Kidney capillary endothelial cell (primary cell): ENCODE data around the gene PIAS4.

ENCODE experiments used
- DNase-seq: peaks from one replicate; pipeline ENCODE4 v3.0.0-alpha.2; 2018; ENCODE audit warnings: low spot score

PIAS4 gene

DNA sequence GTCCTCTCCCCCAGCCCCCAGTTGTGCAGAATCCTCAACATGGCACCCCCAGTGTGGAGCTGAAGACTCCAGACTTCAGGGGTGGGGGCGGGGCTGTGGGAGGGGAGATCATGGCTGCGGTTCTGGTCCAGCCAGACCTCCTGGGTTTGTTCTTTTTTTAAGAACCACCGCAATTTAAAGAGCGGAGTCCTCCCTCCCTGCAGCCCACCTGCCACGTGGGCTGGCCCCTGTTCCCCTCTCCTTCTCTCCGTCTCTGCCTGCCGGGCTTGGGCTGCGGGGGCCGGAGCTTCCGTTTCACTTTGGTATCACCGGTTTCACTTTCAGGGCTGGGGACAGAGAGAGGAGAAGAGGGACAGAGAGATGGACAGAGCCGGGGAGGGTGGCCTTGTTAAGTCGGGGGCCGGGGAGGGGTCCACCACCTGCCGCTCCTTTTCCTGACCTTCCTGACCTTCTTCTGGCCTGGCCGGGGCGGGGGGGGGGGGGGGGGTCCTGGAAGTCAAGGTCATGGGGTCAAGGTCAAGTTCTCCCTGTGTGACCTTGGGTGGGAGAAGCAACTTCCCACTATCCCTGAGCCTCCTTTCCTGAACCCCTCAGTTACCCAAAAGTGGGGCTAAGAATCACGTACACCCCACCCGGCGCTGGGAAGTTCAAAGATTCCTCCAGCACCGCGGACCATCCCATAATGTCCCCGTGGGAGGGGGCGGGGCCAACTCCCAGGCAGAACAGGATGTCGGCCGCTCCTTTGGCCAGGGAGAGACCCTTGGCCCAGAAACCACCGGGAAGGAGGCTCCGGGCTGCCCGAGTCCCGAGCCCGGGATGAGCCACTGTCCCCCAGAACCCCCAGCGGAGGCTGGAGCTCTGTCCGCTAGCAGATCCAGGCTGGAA lies 70.5 kb downstream of the PIAS4 start:
- DNase-seq: no peak

DNA sequence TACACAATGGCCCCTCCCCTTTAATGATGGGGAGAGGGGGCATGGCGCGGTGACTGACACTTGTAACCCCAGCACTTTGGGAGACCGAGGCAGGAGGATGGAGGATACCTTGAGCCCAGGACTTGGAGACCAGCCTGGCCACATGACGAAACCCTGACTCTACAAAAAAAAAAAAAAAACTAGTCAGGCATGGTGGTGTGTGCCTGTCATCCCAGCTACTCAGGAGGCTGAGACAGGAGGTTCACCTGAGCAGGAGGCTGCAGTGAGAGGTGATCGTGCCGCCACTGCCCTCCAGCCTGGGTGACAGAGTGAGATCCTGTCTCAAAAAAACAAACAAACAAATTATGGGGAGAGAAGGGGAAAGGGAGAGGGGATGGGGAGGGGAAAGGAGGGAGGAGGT lies 72.9 kb downstream of the PIAS4 start:
- no peak for DNase-seq

DNA sequence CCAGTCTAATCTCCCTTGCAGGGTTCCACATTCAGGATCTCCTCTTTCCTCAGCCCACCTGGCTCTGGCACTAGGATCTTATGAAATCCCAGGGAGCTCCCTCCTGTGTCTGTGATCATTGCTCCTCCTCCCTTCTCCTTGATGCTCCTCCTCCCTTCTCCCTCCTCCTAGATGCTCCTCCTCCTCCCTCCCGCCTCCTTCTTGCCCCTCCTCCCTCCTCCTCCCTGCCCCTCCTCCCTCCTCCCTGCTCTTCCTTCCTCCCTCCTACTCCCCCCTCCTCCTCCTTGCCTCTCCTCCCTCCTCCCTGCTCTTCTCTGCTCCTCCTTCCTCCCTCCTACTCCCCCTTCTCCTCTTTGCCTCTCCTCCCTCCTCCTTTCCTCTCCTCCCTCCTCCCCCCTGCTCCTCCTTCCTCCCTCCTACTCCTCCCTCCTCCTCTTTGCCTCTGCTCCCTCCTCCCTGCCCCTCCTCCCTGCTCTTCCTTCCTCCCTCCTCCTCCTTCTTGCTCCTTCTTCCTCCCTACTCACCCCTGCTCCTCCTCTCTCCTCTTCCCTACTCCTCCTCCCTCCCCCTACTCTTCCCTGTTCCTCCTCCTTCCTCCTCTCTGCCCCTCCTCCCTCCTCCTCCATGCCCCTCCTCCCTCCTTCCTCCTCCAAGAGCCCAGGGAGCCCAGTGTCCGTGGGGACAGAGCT lies 74.0 kb downstream of the PIAS4 start:
- DNase-seq: no peak

DNA sequence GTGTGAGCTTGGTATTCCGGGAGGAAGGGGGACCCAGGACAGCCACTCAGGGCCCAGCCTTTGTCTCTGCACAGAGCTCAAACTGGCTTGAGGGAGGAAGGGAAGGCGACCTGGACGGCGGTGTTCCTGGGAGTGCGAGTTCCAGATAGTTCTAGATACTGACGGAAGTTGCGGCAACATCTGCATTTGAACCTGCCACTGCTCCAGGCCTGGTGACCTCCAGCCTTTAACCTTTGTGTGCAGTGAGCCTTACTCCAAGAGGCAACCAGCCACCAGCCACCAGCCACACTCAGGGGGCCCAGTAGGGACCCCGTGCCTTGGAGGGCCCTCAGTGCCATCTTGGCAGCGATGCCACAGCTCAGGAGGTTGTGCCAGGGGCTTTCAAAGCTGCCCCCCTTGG lies 74.6 kb downstream of the PIAS4 start:
- no peak for DNase-seq

DNA sequence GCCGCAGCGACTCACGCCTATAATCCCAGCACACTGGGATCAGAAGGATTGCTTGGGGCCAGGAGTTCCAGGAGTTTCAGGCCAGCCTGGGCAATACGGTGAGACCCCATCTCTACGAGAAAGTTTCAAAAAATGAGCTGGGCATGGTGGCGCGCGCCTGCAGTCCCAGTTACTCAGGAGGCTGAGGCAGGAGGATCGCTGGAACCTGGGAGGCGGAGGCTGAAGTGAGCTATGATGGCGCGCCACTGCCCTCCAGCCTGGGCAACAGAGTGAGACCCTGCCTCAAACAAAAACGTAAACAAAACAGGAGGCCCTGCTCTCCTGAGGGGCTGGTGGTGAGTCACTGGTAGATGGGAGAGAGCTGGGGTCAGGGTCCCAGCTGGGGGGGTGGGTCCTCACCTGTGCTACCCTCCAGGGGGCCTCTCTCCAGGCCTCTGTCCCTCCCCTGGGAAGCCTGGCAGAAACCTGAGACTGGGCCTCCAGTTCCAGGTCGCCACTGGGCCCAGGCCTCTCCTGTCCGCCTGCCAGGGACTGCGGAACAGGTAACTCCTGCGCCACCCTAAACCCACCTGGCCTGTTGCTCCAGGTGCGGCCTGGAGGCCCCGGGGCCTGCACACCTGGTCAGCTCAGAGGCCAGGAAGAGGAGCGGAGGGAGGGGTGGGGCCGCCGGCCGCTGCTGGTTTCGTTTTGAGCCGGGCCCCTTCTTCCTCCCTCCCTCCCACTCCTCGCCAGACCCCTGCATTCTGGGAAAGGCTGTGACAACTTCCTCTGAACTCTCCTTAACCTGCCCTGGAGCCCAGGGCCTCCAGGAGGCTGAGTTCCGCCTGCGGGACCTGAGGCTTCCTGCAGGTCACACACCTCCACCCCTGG lies 76.4 kb downstream of the PIAS4 start:
- no peak for DNase-seq

DNA sequence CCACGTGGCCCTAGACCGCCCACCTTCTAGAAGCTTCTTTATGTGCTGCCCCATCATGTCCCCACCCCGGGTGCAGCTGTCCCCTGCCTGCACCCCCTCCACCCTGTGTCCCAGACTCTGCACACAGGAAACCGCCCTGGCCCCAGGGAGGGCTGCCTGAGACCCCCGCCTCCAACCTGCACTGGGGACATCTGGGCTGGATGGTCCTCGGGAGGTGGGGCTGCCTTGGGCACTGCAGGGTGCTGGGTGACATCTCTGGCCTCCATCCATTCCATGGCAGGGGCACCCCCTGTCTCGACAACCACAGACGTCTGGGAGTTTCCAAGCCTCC lies 77.0 kb downstream of the PIAS4 start:
- no peak for DNase-seq

DNA sequence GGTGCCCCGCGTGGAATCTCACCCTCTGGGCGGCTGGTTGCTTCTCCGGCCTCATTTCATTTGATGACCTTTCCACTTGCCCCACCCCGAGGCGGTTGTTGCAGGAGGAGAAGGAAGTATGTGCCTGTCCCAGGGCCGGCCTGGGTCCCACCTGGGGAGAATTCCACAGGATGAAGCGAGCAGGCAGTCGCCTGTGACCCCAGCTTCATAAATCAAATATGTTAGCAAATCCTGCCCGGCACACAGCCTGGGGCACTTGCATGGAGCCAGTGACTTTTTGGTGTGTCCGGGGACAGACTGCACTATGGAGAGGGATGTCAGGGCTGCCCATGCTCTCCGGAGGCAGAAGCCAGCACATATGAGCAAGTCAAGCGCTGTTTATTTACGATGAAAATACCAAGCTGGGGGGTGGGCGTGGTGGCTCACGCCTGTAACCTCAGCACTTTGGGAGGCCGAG lies 78.9 kb downstream of the PIAS4 start:
- no peak for DNase-seq

DNA sequence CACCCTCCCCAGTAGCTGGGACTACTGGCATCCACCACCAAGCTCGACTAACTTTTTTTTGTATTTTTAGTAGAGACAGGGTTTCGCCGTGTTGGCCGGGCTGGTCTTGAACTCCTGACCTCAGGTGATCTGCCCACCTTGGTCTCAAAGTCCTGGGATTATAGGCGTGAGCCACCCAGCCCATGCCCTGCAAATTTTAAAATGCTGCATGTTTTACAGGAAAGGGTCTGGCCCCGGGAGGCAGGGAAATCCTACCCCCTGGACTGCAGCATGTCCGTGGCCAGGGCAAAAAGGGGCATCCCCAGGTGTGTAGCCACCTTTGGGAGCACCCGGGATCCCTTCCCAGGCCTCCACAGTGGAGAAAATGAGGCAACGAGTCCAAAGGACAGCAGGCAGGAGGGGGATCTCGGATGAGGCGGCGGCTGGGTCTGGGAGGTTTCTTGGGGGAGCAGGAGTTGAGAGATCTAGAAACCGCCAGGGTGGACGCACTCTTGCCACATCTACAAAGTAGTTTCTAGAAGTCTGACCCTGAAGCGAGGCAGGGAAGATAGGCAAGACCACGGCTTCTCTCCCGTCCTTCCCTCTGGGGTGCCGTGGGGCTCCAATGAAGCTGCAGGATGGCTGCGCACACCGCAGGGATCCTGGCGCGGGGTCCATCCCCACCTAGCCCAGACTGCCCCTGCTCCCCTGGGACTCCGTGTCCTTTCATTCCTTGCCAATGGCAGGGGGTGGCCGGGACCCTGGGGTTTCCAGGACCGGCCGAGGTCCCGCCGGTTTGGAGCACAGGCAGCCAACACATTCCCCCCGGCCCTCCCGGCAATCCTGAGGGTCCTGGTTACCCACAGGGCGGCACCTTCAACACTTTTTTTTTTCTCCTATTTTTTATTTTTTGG lies 80.5 kb downstream of the PIAS4 start:
- DNase-seq: no peak

DNA sequence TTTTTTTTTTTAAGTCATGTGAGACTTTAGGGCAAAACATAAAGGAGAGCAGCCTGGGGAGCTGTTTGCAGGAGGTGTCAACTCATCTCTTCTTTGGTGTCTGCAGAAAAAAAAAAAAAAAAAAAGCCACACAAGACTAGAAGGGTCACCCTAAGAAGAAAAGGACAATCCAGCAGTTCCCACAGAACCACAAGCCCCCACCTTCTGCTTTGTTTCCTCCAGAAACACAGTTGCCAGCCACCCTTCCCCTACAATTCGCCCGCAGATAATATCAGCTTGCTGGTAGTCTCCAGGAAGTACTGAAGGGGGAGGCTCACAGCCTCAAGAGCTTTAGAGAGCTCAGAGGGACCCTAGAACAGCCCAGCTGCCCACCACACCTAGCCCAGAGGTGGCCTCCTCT lies 81.4 kb downstream of the PIAS4 start:
- DNase-seq: no peak
